ENCODE measurements around the gene AHRR. TPM values are rescaled to one million over a fixed set of nuclear protein-coding genes. Genes with fewer than 3 reads are reported as not detected.

Gene AHRR
- total and polyA plus RNA-seq, 2 donors from 2014 or later = 0.71 to 1.7 TPM

GRCh38 chr5:404666-405241 is 83.2 kb downstream of the AHRR start:
- intact Hi-C loops (cut with DNase I) = no loop called here
- no peak overlapping the region for H3K4me3 ChIP-seq (ENCODE audit: low read length in 3 of 3)
- FAIRE-seq (no peak), DNase-seq (peak in 1 of 5 donors; percentile 4)
- H3K9ac ChIP-seq (ENCODE audit: low read length in 3 of 3) = no peak overlapping the region
- H3K27me3 ChIP-seq (ENCODE audit: control insufficient read depth, insufficient read depth, low read length) = no peaks in the 10 kb centered on the region
- TF ChIP-seq, protein P1, sequence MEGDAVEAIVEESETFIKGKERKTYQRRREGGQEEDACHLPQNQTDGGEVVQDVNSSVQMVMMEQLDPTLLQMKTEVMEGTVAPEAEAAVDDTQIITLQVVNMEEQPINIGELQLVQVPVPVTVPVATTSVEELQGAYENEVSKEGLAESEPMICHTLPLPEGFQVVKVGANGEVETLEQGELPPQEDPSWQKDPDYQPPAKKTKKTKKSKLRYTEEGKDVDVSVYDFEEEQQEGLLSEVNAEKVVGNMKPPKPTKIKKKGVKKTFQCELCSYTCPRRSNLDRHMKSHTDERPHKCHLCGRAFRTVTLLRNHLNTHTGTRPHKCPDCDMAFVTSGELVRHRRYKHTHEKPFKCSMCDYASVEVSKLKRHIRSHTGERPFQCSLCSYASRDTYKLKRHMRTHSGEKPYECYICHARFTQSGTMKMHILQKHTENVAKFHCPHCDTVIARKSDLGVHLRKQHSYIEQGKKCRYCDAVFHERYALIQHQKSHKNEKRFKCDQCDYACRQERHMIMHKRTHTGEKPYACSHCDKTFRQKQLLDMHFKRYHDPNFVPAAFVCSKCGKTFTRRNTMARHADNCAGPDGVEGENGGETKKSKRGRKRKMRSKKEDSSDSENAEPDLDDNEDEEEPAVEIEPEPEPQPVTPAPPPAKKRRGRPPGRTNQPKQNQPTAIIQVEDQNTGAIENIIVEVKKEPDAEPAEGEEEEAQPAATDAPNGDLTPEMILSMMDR (IDR thresholded peaks at IDR 0.05; ENCODE audit: borderline replicate concordance, extremely low read depth, insufficient read depth) = no peak
- H3K36me3 ChIP-seq (ENCODE audit: control insufficient read depth in 2 of 3, insufficient read depth in 3 of 3, low read length in 3 of 3) = no peaks in the 10 kb centered on the region
- peaks cover 0 to 8% (median 5%) of the 10 kb centered on the region in 3 donors for H3K4me1 ChIP-seq (ENCODE audit: control insufficient read depth in 2 of 3, insufficient read depth in 2 of 3, low read depth in 1 of 3, low read length in 3 of 3)
- H3K27ac ChIP-seq (ENCODE audit: low read depth in 2 of 2, low read length in 2 of 2) = no peak overlapping the region
- H3K9me3 ChIP-seq (ENCODE audit: control insufficient read depth in 2 of 3, insufficient read depth in 1 of 3, low read length in 3 of 3) = no peaks in the 10 kb centered on the region

- Histone ChIP-seq H3K27ac (ENCODE audit: low read depth in 2 of 2, low read length in 2 of 2) (no peak overlapping the region), H3K4me3 (ENCODE audit: low read length in 3 of 3) (no peak overlapping the region), H3K36me3 (ENCODE audit: control insufficient read depth in 2 of 3, insufficient read depth in 3 of 3, low read length in 3 of 3) (no peaks in the 10 kb centered on the region), H3K9me3 (ENCODE audit: control insufficient read depth in 2 of 3, insufficient read depth in 1 of 3, low read length in 3 of 3) (no peaks in the 10 kb centered on the region), H3K4me1 (ENCODE audit: control insufficient read depth in 2 of 3, insufficient read depth in 2 of 3, low read depth in 1 of 3, low read length in 3 of 3) (peaks cover 0 to 2% (median 0%) of the 10 kb centered on the region in 3 donors), H3K9ac (ENCODE audit: low read length in 3 of 3) (no peak overlapping the region), H3K27me3 (ENCODE audit: control insufficient read depth, insufficient read depth, low read length) (no peaks in the 10 kb centered on the region)
- DNase-seq = peak in 2 of 5 donors; percentile 9 to 26
- TF ChIP-seq, protein P1 (IDR thresholded peaks at IDR 0.05; ENCODE audit: borderline replicate concordance, extremely low read depth, insufficient read depth) = no peak
- intact Hi-C loops (cut with DNase I) = no loop called here
- no peak for FAIRE-seq
Observed at GRCh38 chr5:405421-405820, 83.9 kb downstream of the AHRR start.

GRCh38 chr5:406041-406440 is 84.5 kb downstream of the AHRR start:
- H3K9ac ChIP-seq (ENCODE audit: low read length in 3 of 3) = no peak overlapping the region
- H3K27ac ChIP-seq (ENCODE audit: low read depth in 2 of 2, low read length in 2 of 2) = no peak overlapping the region
- TF ChIP-seq, protein P1 (IDR thresholded peaks at IDR 0.05; ENCODE audit: borderline replicate concordance, extremely low read depth, insufficient read depth) = no peak
- peak in 1 of 5 donors; percentile 5 for DNase-seq
- H3K27me3 ChIP-seq (ENCODE audit: control insufficient read depth, insufficient read depth, low read length) = no peaks in the 10 kb centered on the region
- intact Hi-C loops (cut with DNase I) = no loop called here
- H3K9me3 ChIP-seq (ENCODE audit: control insufficient read depth in 2 of 3, insufficient read depth in 1 of 3, low read length in 3 of 3) = no peaks in the 10 kb centered on the region
- H3K36me3 ChIP-seq (ENCODE audit: control insufficient read depth in 2 of 3, insufficient read depth in 3 of 3, low read length in 3 of 3) = no peaks in the 10 kb centered on the region
- H3K4me1 ChIP-seq (ENCODE audit: control insufficient read depth in 2 of 3, insufficient read depth in 2 of 3, low read depth in 1 of 3, low read length in 3 of 3) = no peaks in the 10 kb centered on the region
- no peak overlapping the region for H3K4me3 ChIP-seq (ENCODE audit: low read length in 3 of 3)
- FAIRE-seq = no peak

GRCh38 chr5:407051-407450 is 85.5 kb downstream of the AHRR start:
- no peaks in the 10 kb centered on the region for H3K27me3 ChIP-seq (ENCODE audit: control insufficient read depth, insufficient read depth, low read length)
- no peaks in the 10 kb centered on the region for H3K36me3 ChIP-seq (ENCODE audit: control insufficient read depth in 2 of 3, insufficient read depth in 3 of 3, low read length in 3 of 3)
- no peak overlapping the region for H3K9ac ChIP-seq (ENCODE audit: low read length in 3 of 3)
- intact Hi-C loops (cut with DNase I) = no loop called here
- no peak overlapping the region for H3K4me3 ChIP-seq (ENCODE audit: low read length in 3 of 3)
- no peak overlapping the region for H3K27ac ChIP-seq (ENCODE audit: low read depth in 2 of 2, low read length in 2 of 2)
- FAIRE-seq (no peak), DNase-seq (no peak)
- no peaks in the 10 kb centered on the region for H3K9me3 ChIP-seq (ENCODE audit: control insufficient read depth in 2 of 3, insufficient read depth in 1 of 3, low read length in 3 of 3)
- no peaks in the 10 kb centered on the region for H3K4me1 ChIP-seq (ENCODE audit: control insufficient read depth in 2 of 3, insufficient read depth in 2 of 3, low read depth in 1 of 3, low read length in 3 of 3)
- TF ChIP-seq, protein P1 (IDR thresholded peaks at IDR 0.05; ENCODE audit: borderline replicate concordance, extremely low read depth, insufficient read depth) = no peak
